ENCODE data around the gene ARL5A.

The ARL5A gene

GRCh38 chr2:151828890-151829324, 686 bp upstream of the ARL5A start:
- Histone ChIP-seq H2AFZ (ENCODE audit: insufficient read depth, low read length, poor library complexity) (no peak overlapping the region), H3K9me3 (ENCODE audit: insufficient read depth, low read depth, low read length) (peaks cover 2% of the 10 kb centered on the region), H2BK12ac (ENCODE audit: low read length) (no peak overlapping the region), H2BK5ac (ENCODE audit: low read depth, low read length, poor library complexity) (peak overlapping the region; percentile 1), H3K27me3 (ENCODE audit: insufficient read depth, low read length) (no peaks in the 10 kb centered on the region), H3K4ac (ENCODE audit: low read depth, low read length) (no peak overlapping the region), H2AK5ac (ENCODE audit: low read length) (no peak overlapping the region), H3K79me2 (ENCODE audit: control insufficient read depth, insufficient read depth, low read length, poor library complexity) (peaks cover 9% of the 10 kb centered on the region), H3K9ac (ENCODE audit: low read length) (peak overlapping the region; percentile 38), H4K91ac (ENCODE audit: low read depth, low read length) (peak overlapping the region; percentile 20), H4K12ac (ENCODE audit: low read depth, low read length) (no peak overlapping the region), H3K18ac (ENCODE audit: low read length) (no peak overlapping the region), H3K4me3 (ENCODE audit: low read depth, low read length) (no peak overlapping the region), H2BK120ac (ENCODE audit: insufficient read depth, low read length, poor library complexity) (peak overlapping the region; percentile 15), H3K23ac (ENCODE audit: low read length) (no peak overlapping the region), H3K14ac (ENCODE audit: low read length) (peak overlapping the region; percentile 45), H3K4me1 (ENCODE audit: control insufficient read depth in 1 of 2, insufficient read depth in 2 of 2, low read length in 2 of 2) (peaks cover 3 to 8% of the 10 kb centered on the region in 2 experiments), H3K27ac (ENCODE audit: low read depth, low read length) (no peak overlapping the region), H3K4me2 (ENCODE audit: low read length) (peak overlapping the region; percentile 67), H3K36me3 (ENCODE audit: control insufficient read depth in 1 of 2, insufficient read depth in 2 of 2, low read length in 2 of 2) (no peaks in the 10 kb centered on the region), H4K8ac (ENCODE audit: low read depth, low read length) (peak overlapping the region; percentile 85), H3K79me1 (ENCODE audit: low read length) (peaks cover 12% of the 10 kb centered on the region)
- 100% methylated on average over 1 of the region's 5 CpGs for WGBS (ENCODE audit: extremely low coverage, insufficient coverage, insufficient read length)
- DNase-seq: no peak

GRCh38 chr2:151827564-151828142, 568 bp downstream of the ARL5A start:
- peak; percentile 9 to 32 for DNase-seq
- H3K4me2 ChIP-seq (ENCODE audit: low read length): peak overlapping the region; percentile 50
- H3K23ac ChIP-seq (ENCODE audit: low read length): no peak overlapping the region
- WGBS (ENCODE audit: extremely low coverage, insufficient coverage, insufficient read length): no CpG with 5 or more reads among the region's 38 CpGs
- H3K4ac ChIP-seq (ENCODE audit: low read depth, low read length): peak overlapping the region; percentile 99
- H2AFZ ChIP-seq (ENCODE audit: insufficient read depth, low read length, poor library complexity): peak overlapping the region; percentile 77
- H3K79me1 ChIP-seq (ENCODE audit: low read length): peaks cover 12% of the 10 kb centered on the region
- no peaks in the 10 kb centered on the region for H3K36me3 ChIP-seq (ENCODE audit: control insufficient read depth in 1 of 2, insufficient read depth in 2 of 2, low read length in 2 of 2)
- H3K9me3 ChIP-seq (ENCODE audit: insufficient read depth, low read depth, low read length): peaks cover 2% of the 10 kb centered on the region
- no peaks in the 10 kb centered on the region for H3K27me3 ChIP-seq (ENCODE audit: insufficient read depth, low read length)
- peak overlapping the region; percentile 98 for H4K12ac ChIP-seq (ENCODE audit: low read depth, low read length)
- H3K27ac ChIP-seq (ENCODE audit: low read depth, low read length): peak overlapping the region; percentile 70
- peak overlapping the region; percentile 95 for H4K8ac ChIP-seq (ENCODE audit: low read depth, low read length)
- peak overlapping the region; percentile 6 for H2BK12ac ChIP-seq (ENCODE audit: low read length)
- peaks cover 11% of the 10 kb centered on the region for H3K79me2 ChIP-seq (ENCODE audit: control insufficient read depth, insufficient read depth, low read length, poor library complexity)
- H2AK5ac ChIP-seq (ENCODE audit: low read length): peak overlapping the region; percentile 68
- peak overlapping the region; percentile 94 for H2BK120ac ChIP-seq (ENCODE audit: insufficient read depth, low read length, poor library complexity)
- H4K91ac ChIP-seq (ENCODE audit: low read depth, low read length): peak overlapping the region; percentile 95
- peak overlapping the region; percentile 99 for H3K18ac ChIP-seq (ENCODE audit: low read length)
- H3K4me3 ChIP-seq (ENCODE audit: low read depth, low read length): peak overlapping the region; percentile 99
- peak overlapping the region; percentile 93 for H3K9ac ChIP-seq (ENCODE audit: low read length)
- H2BK5ac ChIP-seq (ENCODE audit: low read depth, low read length, poor library complexity): peak overlapping the region; percentile 99
- peaks cover 3 to 12% of the 10 kb centered on the region in 2 experiments for H3K4me1 ChIP-seq (ENCODE audit: control insufficient read depth in 1 of 2, insufficient read depth in 2 of 2, low read length in 2 of 2)
- peak overlapping the region; percentile 97 for H3K14ac ChIP-seq (ENCODE audit: low read length)

- H3K4ac ChIP-seq (ENCODE audit: low read depth, low read length): peak overlapping the region; percentile 81
- no peaks in the 10 kb centered on the region for H3K36me3 ChIP-seq (ENCODE audit: control insufficient read depth in 1 of 2, insufficient read depth in 2 of 2, low read length in 2 of 2)
- H4K8ac ChIP-seq (ENCODE audit: low read depth, low read length): no peak overlapping the region
- no peak overlapping the region for H3K23ac ChIP-seq (ENCODE audit: low read length)
- DNase-seq: no peak
- no peak overlapping the region for H3K27ac ChIP-seq (ENCODE audit: low read depth, low read length)
- H3K79me2 ChIP-seq (ENCODE audit: control insufficient read depth, insufficient read depth, low read length, poor library complexity): peaks cover 14% of the 10 kb centered on the region
- H3K4me2 ChIP-seq (ENCODE audit: low read length): peak overlapping the region; percentile 55
- no peak overlapping the region for H3K9ac ChIP-seq (ENCODE audit: low read length)
- no peak overlapping the region for H2BK5ac ChIP-seq (ENCODE audit: low read depth, low read length, poor library complexity)
- H3K14ac ChIP-seq (ENCODE audit: low read length): no peak overlapping the region
- WGBS (ENCODE audit: extremely low coverage, insufficient coverage, insufficient read length): no CpG with 5 or more reads among the region's 6 CpGs
- peaks cover 3 to 12% of the 10 kb centered on the region in 2 experiments for H3K4me1 ChIP-seq (ENCODE audit: control insufficient read depth in 1 of 2, insufficient read depth in 2 of 2, low read length in 2 of 2)
- peaks cover 12% of the 10 kb centered on the region for H3K79me1 ChIP-seq (ENCODE audit: low read length)
- no peak overlapping the region for H3K4me3 ChIP-seq (ENCODE audit: low read depth, low read length)
- no peaks in the 10 kb centered on the region for H3K27me3 ChIP-seq (ENCODE audit: insufficient read depth, low read length)
- H4K12ac ChIP-seq (ENCODE audit: low read depth, low read length): no peak overlapping the region
- H2AK5ac ChIP-seq (ENCODE audit: low read length): no peak overlapping the region
- no peak overlapping the region for H2BK12ac ChIP-seq (ENCODE audit: low read length)
- H2AFZ ChIP-seq (ENCODE audit: insufficient read depth, low read length, poor library complexity): no peak overlapping the region
- H4K91ac ChIP-seq (ENCODE audit: low read depth, low read length): no peak overlapping the region
- no peak overlapping the region for H3K18ac ChIP-seq (ENCODE audit: low read length)
- H2BK120ac ChIP-seq (ENCODE audit: insufficient read depth, low read length, poor library complexity): no peak overlapping the region
- peaks cover 2% of the 10 kb centered on the region for H3K9me3 ChIP-seq (ENCODE audit: insufficient read depth, low read depth, low read length)
Observed at GRCh38 chr2:151826737-151827157, 1.5 kb downstream of the ARL5A start.

GRCh38 chr2:151824886-151825285, 3.3 kb downstream of the ARL5A start:
- no CpG with 5 or more reads among the region's 2 CpGs for whole genome bisulfite sequencing (ENCODE audit: extremely low coverage, insufficient coverage, insufficient read length)
- H2BK12ac ChIP-seq (ENCODE audit: low read length): no peak overlapping the region
- H2AFZ ChIP-seq (ENCODE audit: insufficient read depth, low read length, poor library complexity): no peak overlapping the region
- H3K79me2 ChIP-seq (ENCODE audit: control insufficient read depth, insufficient read depth, low read length, poor library complexity): peaks cover 14% of the 10 kb centered on the region
- H3K4me3 ChIP-seq (ENCODE audit: low read depth, low read length): no peak overlapping the region
- H3K23ac ChIP-seq (ENCODE audit: low read length): no peak overlapping the region
- no peak for DNase-seq
- H4K8ac ChIP-seq (ENCODE audit: low read depth, low read length): no peak overlapping the region
- H3K4ac ChIP-seq (ENCODE audit: low read depth, low read length): peak overlapping the region; percentile 22
- no peak overlapping the region for H3K9ac ChIP-seq (ENCODE audit: low read length)
- H3K27me3 ChIP-seq (ENCODE audit: insufficient read depth, low read length): no peaks in the 10 kb centered on the region
- H3K4me1 ChIP-seq (ENCODE audit: control insufficient read depth in 1 of 2, insufficient read depth in 2 of 2, low read length in 2 of 2): peaks cover 3 to 16% of the 10 kb centered on the region in 2 experiments
- no peak overlapping the region for H3K18ac ChIP-seq (ENCODE audit: low read length)
- H3K36me3 ChIP-seq (ENCODE audit: control insufficient read depth in 1 of 2, insufficient read depth in 2 of 2, low read length in 2 of 2): peaks cover 0 to 2% of the 10 kb centered on the region in 2 experiments
- peaks cover 12% of the 10 kb centered on the region for H3K79me1 ChIP-seq (ENCODE audit: low read length)
- peaks cover 2% of the 10 kb centered on the region for H3K9me3 ChIP-seq (ENCODE audit: insufficient read depth, low read depth, low read length)
- H3K27ac ChIP-seq (ENCODE audit: low read depth, low read length): no peak overlapping the region
- no peak overlapping the region for H2AK5ac ChIP-seq (ENCODE audit: low read length)
- H4K91ac ChIP-seq (ENCODE audit: low read depth, low read length): no peak overlapping the region
- H3K14ac ChIP-seq (ENCODE audit: low read length): no peak overlapping the region
- no peak overlapping the region for H4K12ac ChIP-seq (ENCODE audit: low read depth, low read length)
- H2BK5ac ChIP-seq (ENCODE audit: low read depth, low read length, poor library complexity): no peak overlapping the region
- H2BK120ac ChIP-seq (ENCODE audit: insufficient read depth, low read length, poor library complexity): no peak overlapping the region
- no peak overlapping the region for H3K4me2 ChIP-seq (ENCODE audit: low read length)
